ENCODE data around the gene SLC41A2. TPM values are rescaled to one million over a fixed set of nuclear protein-coding genes. Genes with fewer than 3 reads are reported as not detected.

SLC41A2 gene
- total and polyA plus RNA-seq, 9 of the 15 experiments (the other 6 are each of a cell fraction or from before 2014, with no cell fraction given) = 0.01 to 0.89 (median 0.16) TPM; not detected in 1

DNA sequence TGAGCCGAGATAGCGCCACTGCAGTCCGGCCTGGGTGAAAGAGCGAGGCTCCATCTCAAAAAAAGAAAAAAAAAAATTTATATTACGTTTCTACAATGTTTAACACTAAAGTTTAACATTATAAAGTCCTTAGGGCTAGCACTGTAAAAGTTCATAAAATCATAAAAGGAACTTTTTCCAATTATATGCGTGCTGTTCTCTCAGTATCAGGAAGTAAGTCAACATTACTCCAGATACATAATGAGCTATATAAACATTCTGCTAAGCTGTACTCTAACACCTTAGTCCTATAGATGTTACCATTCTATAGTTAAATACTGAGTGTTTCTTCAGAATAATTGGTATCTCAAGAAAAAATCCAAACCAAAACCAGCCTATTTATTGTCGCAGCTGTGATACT lies 32.6 kb downstream of the SLC41A2 start:
- Histone ChIP-seq H4K20me1 (replicated peaks; ENCODE audit: control insufficient read depth, insufficient read depth, low read length) (no peaks in the 10 kb centered on the region), H3K79me2 (ENCODE audit: control insufficient read depth, insufficient read depth, low read length) (no peaks in the 10 kb centered on the region), H3K4me1 (replicated peaks in 1 of 2; ENCODE audit: control insufficient read depth in 2 of 2, insufficient read depth in 2 of 2, low read length in 2 of 2) (no peaks in the 10 kb centered on the region), H3K36me3 (ENCODE audit: control insufficient read depth, insufficient read depth, low read length) (no peaks in the 10 kb centered on the region), H3K4me3 (no peak overlapping the region), H3K4me2 (ENCODE audit: insufficient read depth, low read length) (no peak overlapping the region), H3K27me3 (ENCODE audit: control insufficient read depth in 2 of 2, insufficient read depth in 2 of 2, low read length in 2 of 2) (peaks cover 0 to 9% of the 10 kb centered on the region in 2 experiments; a peak in 4 of 5 replicates), H2AFZ (ENCODE audit: low read depth, low read length) (no peak overlapping the region), H3K9ac (ENCODE audit: insufficient read depth in 1 of 2, low read depth in 2 of 2, low read length in 2 of 2) (no peak overlapping the region), H3K27ac (ENCODE audit: extremely low read depth, low read depth, low read length) (no peak overlapping the region), H3K9me3 (replicated peaks; ENCODE audit: control insufficient read depth, insufficient read depth, low read depth, low read length) (no peaks in the 10 kb centered on the region), H3K9me1 (ENCODE audit: control insufficient read depth, insufficient read depth, low read length) (no peaks in the 10 kb centered on the region)
- BruUV-seq (replicated peaks) = no TSS peak
- WGBS (ENCODE audit: insufficient coverage, low coverage, missing lambda C conversion rate) = 25% methylated on average over 7 of the region's 7 CpGs
- intact Hi-C loops (cut with micrococcal nuclease) = no loop called here
- POLR2A ChIA-PET = no interaction called here
- DNase-seq (ENCODE audit: extremely low read depth in 1 of 4, low spot score in 3 of 4) (no peak), ATAC-seq (no peak), FAIRE-seq (no peak)
- CTCF ChIA-PET (ENCODE audit: low intra/inter-chr PET ratio) = no interaction called here
- in situ Hi-C loops (cut with MboI) = no loop called here
- TF ChIP-seq CREBBP (IDR thresholded peaks at IDR 0.05; ENCODE audit: low read depth, low read length) = no peak
- TF ChIP-seq, protein P1, sequence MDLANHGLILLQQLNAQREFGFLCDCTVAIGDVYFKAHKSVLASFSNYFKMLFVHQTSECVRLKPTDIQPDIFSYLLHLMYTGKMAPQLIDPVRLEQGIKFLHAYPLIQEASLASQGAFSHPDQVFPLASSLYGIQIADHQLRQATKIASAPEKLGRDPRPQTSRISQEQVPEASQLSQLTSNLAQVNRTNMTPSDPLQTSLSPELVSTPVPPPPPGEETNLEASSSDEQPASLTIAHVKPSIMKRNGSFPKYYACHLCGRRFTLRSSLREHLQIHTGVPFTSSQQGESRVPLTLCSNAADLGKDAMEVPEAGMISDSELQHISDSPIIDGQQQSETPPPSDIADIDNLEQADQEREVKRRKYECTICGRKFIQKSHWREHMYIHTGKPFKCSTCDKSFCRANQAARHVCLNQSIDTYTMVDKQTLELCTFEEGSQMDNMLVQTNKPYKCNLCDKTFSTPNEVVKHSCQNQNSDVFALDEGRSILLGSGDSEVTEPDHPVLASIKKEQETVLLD (IDR thresholded peaks at IDR 0.05) = no peak
- TF ChIP-seq, protein P2, sequence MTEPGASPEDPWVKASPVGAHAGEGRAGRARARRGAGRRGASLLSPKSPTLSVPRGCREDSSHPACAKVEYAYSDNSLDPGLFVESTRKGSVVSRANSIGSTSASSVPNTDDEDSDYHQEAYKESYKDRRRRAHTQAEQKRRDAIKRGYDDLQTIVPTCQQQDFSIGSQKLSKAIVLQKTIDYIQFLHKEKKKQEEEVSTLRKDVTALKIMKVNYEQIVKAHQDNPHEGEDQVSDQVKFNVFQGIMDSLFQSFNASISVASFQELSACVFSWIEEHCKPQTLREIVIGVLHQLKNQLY (CRISPR knock-in tag; conservative IDR thresholded peaks at IDR 0.05) = no peak
- no peak for TF ChIP-seq RFX7 (CRISPR knock-in tag; IDR thresholded peaks at IDR 0.05)
- TF ChIP-seq, protein P3, sequence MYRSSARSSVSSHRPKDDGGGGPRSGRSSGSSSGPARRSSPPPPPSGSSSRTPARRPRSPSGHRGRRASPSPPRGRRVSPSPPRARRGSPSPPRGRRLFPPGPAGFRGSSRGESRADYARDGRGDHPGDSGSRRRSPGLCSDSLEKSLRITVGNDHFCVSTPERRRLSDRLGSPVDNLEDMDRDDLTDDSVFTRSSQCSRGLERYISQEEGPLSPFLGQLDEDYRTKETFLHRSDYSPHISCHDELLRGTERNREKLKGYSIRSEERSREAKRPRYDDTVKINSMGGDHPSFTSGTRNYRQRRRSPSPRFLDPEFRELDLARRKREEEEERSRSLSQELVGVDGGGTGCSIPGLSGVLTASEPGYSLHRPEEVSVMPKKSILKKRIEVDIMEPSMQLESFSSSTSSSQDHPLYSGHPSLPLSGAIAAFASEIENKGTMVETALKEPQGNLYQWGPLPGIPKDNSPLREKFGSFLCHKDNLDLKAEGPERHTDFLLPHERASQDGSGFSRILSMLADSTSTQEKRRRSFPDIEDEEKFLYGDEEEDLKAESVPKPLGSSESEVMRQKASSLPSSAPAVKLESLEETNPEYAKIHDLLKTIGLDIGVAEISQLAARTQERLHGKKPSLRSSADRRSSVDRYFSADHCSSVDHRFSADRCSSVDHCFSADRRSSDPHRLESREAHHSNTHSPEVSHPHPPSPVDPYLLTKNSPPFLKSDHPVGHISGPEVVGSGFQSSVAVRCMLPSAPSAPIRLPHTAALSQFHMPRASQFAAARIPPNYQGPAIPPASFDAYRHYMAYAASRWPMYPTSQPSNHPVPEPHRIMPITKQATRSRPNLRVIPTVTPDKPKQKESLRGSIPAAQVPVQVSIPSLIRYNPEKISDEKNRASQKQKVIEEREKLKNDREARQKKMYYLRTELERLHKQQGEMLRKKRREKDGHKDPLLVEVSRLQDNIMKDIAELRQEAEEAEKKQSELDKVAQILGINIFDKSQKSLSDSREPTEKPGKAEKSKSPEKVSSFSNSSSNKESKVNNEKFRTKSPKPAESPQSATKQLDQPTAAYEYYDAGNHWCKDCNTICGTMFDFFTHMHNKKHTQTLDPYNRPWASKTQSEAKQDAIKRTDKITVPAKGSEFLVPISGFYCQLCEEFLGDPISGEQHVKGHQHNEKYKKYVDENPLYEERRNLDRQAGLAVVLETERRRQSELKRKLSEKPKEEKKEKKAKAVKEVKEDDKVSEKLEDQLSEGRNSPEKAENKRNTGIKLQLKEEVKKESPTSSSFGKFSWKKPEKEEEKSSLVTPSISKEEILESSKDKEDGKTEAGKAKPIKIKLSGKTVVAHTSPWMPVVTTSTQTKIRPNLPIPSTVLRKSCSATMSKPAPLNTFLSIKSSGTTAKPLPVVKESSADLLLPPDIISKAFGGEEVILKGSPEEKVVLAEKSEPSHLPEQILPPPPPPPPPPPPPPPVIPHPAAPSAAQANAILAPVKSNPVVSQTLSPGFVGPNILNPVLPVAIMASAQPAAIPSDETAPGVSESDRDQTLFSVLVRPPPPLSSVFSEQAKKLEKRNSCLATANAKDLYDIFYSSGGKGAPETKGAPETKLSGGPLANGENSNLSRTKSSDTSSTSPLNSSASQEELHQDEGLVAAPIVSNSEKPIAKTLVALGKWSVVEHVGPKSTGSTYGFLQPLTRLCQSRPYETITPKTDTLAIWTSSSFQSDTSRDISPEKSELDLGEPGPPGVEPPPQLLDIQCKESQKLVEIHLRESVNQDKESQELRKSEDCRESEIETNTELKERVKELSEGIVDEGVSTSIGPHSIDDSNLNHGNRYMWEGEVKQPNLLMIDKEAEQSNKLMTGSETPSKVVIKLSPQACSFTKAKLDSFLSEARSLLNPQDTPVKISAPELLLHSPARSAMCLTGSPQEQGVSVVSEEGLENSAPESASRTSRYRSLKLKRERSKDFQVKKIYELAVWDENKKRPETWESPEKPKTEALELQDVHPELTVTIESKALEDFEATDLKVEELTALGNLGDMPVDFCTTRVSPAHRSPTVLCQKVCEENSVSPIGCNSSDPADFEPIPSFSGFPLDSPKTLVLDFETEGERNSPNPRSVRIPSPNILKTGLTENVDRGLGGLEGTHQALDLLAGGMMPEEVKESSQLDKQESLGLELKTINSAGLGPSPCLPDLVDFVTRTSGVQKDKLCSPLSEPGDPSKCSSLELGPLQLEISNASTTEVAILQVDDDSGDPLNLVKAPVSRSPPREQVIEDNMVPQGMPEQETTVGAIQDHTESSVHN (IDR thresholded peaks at IDR 0.05; ENCODE audit: borderline replicate concordance in 1 of 2, low read depth in 1 of 2) = no peak
- no peak for TF ChIP-seq SAFB (IDR thresholded peaks at IDR 0.05; ENCODE audit: borderline replicate concordance, low read depth, low read length)
- TF ChIP-seq DPF2 (IDR thresholded peaks at IDR 0.05) = no peak
- no peak for TF ChIP-seq SLC30A9 (CRISPR knock-in tag; IDR thresholded peaks at IDR 0.05)
- TF ChIP-seq, protein P4, sequence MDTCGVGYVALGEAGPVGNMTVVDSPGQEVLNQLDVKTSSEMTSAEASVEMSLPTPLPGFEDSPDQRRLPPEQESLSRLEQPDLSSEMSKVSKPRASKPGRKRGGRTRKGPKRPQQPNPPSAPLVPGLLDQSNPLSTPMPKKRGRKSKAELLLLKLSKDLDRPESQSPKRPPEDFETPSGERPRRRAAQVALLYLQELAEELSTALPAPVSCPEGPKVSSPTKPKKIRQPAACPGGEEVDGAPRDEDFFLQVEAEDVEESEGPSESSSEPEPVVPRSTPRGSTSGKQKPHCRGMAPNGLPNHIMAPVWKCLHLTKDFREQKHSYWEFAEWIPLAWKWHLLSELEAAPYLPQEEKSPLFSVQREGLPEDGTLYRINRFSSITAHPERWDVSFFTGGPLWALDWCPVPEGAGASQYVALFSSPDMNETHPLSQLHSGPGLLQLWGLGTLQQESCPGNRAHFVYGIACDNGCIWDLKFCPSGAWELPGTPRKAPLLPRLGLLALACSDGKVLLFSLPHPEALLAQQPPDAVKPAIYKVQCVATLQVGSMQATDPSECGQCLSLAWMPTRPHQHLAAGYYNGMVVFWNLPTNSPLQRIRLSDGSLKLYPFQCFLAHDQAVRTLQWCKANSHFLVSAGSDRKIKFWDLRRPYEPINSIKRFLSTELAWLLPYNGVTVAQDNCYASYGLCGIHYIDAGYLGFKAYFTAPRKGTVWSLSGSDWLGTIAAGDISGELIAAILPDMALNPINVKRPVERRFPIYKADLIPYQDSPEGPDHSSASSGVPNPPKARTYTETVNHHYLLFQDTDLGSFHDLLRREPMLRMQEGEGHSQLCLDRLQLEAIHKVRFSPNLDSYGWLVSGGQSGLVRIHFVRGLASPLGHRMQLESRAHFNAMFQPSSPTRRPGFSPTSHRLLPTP (IDR thresholded peaks at IDR 0.05; ENCODE audit: borderline replicate concordance, extremely low read depth, insufficient read length) = no peak

Data from K562 (cell line).